Measurements from ENCODE around the gene FCGR3B.
A peak's percentile ranks its signal among the peaks of the same experiment; 100 is the strongest.
"Not testable (repeated sequence)": the region's sequence is repeated elsewhere in the genome, so short reads cannot be mapped to it uniquely, and the experiment has no call there.

FCGR3B gene

DNA sequence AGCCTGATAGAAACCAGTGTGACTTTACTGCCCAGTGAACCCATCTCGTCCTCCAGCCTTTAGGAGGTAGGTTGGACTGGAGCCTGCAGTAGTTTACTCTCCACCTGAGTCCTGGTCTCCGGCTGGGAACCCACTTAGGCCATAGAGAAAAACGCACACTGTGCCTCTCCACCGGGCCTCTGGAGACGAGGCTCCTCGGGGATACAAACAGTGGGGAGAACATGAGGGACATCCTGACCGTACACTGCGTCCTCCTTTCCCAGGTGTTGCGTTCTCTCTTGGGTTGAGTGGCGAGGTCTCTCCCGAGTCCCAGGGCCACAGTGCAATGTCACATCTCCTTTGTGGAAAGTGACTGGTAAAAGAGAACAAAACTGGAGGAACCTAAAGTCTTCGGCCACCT is 26.0 kb downstream of the FCGR3B start:
- not testable (repeated sequence) for DNase-seq

DNA sequence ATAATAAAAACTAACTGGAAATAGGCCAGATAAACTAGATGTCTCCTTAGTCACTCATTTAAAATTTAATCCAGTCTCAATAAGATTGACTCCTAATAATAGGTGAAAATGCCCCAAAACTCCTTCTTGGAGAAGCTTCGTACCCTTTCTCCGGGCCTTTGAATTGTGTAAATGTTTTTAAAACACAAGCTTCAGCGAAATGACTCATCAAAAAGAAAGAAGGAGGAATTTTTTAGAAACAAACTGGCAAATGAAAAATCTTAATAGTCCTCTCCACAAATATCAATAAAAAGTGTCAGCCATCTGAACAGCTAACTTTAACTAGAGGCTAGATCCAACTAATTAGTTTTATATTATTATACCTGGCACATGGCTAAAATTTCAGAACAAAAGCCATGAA is 33.9 kb downstream of the FCGR3B start:
- not testable (repeated sequence) for DNase-seq

DNA sequence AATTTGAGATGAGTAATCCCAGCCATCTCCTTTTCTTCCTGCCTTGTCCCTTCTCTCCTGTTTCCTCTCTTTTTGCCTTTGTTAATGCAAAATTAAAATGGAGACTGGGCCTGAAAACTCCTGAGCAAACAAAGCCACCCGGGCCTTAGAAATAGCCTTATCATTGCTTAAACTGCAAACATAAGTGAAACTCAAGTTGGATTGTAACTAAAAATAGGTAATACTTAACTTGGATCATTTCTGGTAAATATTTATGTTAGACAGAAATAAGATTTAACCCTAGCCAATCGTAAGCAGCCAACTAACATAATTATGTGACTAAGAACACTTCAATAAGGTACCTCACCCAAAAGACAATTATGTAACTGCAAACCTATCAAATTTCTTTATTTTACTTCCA is 35.4 kb downstream of the FCGR3B start:
- DNase-seq: not testable (repeated sequence)

DNA sequence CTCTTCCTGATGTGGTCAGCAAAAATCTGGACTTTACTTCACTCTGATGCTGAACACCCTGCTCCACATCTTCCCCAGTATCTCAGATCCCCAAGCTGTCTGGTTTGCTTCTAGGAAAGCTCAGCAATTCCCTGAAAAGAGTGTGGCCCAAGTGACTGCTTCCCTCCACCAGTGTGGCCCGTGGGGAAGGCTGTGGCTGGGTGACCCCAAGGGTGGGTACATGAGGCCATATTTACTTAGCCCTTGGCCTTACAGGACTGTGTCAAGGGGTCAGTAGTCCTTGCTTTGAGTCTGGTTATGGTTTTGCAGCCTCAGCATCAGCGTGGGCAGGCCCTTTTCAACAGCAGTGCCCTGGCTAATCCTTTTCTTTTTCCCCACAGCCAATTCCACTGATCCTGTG is 35.8 kb downstream of the FCGR3B start:
- DNase-seq: not testable (repeated sequence)

DNA sequence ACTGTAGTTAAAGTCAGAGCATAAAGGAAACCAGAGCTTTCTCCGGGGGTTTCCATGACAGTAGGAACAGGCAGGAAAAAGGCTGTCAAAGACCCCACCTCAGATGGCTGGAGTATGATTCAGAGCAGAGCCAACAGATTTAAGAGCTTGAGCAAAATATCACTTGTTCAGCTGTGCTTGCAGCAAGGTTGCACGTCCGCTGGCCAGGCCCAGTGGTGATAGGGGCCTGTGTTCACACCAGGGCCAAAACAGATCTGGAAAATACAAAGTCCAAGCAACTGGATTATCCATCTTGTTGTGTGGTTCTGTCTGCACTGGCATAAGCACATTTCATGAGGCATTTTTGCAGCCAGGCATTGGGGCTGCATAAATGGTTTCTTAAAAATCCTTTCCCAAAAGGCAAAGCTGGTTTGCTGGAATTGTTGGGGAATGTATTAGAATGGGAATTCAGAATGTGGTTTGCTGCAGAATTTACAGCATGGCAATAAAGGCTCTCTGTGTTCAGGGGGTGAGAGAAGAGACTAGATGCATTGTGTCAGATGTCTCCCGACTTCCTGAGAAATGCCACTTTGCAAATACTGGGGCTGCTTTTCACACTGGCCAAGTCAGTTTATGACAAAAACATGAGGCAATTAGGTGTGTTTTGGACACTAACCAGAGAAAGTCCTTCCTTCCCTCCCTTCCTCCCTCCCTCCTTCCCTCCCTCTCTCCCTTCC is 36.5 kb downstream of the FCGR3B start:
- not testable (repeated sequence) for DNase-seq

DNA sequence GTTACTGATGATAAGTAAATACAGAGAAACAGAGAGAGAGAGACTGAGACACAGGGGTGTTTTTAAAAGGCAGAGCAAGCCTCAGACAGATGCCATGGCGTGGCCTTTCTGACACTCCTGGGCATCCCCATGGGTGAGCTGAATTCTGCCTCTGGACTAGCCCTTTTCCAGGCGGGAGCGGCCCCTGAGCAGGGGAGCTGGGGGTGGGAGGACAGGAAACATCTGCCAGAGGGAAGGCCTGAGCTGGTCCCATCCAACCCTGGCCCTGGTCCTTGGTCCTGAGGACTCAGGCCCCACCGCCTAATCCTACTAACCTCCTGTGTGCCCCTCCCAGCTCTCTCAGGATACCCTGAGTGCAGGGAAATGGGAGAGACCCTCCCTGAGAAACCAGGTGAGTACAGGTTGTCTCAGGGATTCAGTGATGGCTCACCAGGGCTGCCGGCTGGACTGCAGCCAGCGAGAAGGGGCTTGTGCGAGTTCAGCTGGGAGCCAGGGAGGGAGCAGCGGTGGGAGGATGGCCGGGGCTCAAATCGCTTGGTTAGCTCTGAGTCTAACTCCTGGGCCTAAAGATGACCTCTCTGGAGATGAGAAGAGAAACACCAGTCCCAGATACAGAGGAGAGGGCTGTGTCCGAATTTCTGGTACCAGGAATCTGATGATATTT is 37.8 kb downstream of the FCGR3B start:
- DNase-seq: not testable (repeated sequence)

DNA sequence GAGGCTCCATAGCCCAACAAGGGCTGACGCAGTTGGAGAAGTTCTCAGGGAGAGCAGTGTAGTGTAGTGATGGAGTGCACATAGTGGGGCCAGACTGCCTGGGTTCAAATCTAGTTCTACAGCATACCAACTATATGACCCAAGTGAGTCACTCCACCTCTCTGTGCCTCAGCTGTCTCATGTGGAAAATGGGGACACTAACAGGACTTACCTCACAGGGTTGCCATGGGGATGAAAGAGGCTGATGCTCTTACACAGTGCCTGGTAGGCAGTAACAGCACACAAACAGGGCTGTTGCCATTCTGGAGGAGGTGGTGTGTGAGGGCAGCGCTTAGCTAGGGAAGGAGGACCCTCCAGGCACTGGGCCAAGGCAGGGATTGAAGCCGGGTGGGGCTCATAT is 38.4 kb downstream of the FCGR3B start:
- not testable (repeated sequence) for DNase-seq

DNA sequence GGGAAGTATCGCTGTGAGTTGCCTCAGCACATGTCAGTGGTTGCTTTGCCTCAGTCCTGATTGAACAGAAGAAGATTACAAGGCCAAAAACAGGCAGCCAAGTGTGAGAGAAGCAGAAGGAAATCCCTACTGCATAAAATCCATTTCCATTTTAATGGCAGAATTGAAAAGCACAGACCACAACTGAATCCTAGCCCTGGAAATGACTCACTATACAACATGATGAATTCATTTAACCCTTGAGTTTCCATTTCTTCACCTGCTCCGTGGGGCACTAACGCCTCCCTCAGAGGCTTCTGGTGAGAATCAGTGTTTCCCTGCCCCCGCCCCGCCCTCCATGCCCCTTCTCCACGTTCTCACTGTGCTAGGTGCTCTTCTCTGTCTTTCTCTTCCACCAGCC is 41.1 kb downstream of the FCGR3B start:
- peak in 1 of 2 donors; percentile 3 for DNase-seq

DNA sequence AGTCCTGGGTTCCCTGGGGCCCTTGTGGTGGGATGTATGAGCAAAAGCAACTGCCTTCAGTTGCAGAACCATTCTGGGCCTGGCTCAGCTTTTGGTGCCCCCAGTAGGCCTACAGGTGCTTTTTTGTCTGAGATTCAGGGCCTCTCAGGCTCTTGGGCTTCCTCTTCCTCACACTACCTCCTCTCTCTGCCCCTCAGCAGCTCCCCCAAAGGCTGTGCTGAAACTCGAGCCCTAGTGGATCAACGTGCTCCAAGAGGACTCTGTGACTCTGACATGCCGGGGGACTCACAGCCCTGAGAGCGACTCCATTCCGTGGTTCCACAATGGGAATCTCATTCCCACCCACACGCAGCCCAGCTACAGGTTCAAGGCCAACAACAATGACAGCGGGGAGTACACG is 41.6 kb downstream of the FCGR3B start:
- DNase-seq: not testable (repeated sequence)

DNA sequence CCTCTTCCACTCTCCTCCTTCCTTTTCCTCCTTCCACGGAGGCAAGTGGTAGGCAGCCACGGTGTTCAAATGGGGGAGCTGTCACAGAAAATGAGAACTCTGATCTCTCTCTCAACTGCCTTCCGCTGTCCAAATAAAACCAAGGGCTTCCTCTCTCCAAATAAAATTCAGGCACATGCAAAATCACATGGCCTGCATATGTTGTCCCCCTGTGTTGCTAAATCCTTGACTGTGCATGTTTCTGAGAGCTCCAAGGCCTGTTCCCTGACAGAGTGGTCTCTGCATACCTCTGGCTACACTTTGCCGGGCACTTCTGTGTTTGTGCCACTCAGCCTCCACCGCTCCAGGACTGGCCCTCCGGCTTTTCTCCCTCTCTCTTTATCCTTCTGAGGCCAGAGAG is 42.4 kb downstream of the FCGR3B start:
- DNase-seq: not testable (repeated sequence)

DNA sequence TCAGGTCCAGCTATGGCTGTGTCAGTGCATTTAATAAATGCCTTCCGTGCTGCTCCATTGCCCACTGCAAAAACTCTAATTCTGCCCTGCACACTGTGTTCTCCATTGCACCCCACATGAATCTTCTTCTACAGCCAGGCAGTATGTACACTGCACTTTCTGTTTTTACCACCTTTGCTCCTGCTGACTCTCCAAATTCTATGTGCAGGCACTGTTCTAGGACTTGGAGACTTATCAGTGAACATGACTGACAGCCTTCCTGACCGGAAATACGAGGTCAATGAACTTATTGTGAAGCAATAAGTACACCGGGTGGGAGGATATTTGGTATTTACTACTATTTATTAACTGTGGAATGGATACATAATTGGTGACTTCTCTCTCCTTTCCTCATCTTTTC is 48.1 kb downstream of the FCGR3B start:
- DNase-seq: not testable (repeated sequence)

DNA sequence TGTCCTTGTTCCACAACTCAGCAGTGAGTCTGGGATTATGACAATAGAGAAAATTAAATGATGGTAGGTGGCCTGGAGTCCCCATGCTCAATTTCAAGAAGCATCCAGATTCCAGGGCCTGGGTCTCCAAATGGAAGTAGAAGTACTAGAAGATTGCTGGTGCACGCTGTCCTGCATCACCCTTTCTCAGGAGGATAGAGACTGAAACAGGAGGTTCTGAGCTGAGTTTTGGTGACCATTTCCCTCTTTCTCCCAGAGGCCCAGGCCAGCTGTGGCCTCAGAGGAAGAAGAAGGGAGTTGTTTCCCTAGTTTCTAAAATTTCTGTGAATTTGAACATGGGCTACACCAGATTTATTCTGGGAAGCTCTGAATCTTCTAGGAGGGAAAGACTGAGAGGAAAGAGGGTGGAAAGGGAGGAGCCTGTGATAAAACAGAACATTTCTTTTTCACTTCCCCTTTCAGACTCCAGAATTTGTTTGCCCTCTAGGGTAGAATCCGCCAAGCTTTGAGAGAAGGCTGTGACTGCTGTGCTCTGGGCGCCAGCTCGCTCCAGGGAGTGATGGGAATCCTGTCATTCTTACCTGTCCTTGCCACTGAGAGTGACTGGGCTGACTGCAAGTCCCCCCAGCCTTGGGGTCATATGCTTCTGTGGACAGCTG is 50.0 kb downstream of the FCGR3B start:
- not testable (repeated sequence) for DNase-seq

DNA sequence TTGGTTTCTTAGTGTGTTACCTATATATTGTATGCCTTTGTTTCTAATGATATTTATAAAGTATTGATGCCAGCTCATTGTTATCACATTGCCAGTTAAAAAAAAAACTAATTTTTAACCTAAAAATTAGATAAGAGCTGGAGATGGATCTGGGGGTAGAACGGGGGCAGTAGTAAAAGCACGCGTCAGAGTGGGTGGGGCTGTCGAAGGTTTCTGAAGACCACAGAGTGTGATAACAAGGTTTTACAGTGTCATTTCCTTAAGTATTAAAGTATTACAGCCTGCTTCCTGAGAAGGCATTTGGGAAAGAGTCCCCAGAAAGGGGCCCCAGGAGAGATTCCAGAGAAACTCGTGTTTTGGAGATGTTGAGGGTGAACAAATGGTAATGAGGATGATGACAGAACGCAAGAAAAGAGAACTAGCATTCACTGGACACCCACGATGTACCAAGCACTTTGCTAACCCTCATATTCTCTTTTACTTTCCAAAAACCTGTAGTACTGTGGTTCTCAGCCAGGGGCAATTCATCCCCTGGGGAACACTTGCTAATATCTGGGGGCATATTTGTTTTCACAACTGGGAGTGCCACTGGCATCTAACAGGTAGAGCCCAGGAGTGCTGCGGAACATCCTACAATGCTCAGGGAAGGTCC is 51.0 kb downstream of the FCGR3B start:
- not testable (repeated sequence) for DNase-seq

DNA sequence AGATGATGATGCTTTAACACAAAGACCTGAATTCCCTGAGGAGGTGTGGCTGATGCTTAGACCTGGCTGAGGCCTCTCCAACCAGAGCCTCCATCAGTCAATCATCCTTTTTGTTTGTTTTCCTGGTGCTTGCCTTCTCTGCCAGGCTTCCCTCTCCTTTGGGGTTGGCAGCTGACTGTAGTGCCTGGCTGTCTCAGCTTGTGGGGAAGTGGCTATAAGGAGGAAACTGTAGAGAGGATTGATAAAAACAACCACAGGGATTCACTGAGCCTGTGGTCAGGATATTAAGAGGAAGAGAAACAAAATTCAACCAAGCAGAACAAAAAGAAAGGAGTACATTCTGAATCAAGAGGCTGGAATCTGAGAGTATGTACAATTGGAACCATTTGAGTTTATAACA is 54.3 kb downstream of the FCGR3B start:
- not testable (repeated sequence) for DNase-seq

All from inflammatory macrophage (primary cell).